ENCODE data around the gene UBL7.

Gene UBL7

DNA sequence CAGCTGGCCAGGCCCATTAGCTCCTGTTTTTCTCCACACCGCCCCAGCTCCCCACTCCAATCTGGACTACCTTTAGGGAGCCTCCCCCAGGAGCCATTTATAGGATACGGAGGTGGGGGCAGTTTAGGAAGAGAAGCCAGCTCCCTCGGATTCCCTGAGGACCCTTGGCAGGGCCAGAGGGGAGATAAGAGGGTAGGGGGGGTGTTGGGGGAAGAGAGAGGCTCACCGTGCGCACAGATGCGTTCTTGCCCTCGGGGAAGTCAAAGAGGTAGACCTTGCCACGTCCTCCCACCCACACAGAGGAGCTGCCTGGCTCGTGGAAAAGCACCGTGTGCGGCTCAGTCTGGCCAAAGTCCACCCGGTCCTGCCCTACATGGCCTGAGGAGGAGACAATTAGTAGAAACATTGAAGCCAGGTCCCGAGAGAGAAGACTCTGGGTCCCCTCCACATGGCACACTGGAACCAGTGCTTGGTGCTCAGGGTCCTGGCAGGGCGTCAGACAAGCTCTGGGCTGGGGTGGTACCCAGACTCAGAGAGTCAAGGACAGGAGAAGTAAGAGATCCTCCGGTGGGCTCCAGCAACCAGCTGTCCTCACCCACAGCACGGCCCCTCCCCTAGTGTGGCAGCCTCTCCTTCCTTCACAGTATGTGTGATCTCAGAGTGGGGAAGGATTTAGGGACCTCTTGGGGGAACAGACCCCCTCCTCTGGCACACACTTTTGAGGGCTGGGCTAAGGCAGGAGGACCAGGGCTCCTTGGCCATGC lies 42.2 kb downstream of the UBL7 start:
- H2AFZ ChIP-seq (ENCODE audit: low read depth, low read length) = no peak overlapping the region
- peaks cover 71% of the 10 kb centered on the region for H3K4me1 ChIP-seq (ENCODE audit: low read length)
- H3K27ac ChIP-seq (ENCODE audit: low read length) = 0 out of 2 replicates have a peak overlapping the region, but pooled peaks have one; percentile 6

DNA sequence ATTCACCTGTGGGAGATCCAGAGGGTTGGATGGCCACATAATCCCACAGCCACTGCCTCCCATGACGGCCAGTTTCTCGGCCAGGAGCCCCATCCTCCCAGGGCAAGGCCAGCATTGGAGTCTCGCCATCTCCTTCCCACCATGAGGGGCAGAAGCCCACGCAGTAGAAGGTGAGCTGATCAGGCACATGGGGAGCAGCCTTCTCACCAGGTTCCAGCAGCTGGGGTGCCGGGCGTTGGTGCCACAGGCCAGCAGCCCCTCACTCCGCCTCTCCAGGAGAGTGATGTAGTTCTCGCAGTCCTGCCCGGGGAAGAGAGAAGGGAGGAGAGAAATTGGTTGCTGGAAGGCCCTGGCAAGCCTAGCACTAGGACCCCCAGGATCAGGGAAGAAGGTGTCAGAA lies 43.3 kb downstream of the UBL7 start:
- Histone ChIP-seq H3K27ac (ENCODE audit: low read length) (no peak overlapping the region; the same call in 1 of the 2 replicates), H4K20me1 (ENCODE audit: insufficient read depth, low read length) (peaks cover 100% of the 10 kb centered on the region), H3K27me3 (ENCODE audit: low read depth, low read length) (no peaks in the 10 kb centered on the region), H3K79me2 (ENCODE audit: low read length) (peaks cover 100% of the 10 kb centered on the region), H3K4me1 (ENCODE audit: low read length) (peaks cover 60% of the 10 kb centered on the region), H2AFZ (ENCODE audit: low read depth, low read length) (no peak overlapping the region), H3K36me3 (replicated peaks; ENCODE audit: low read depth, low read length) (peaks cover 100% of the 10 kb centered on the region), H3K9ac (ENCODE audit: low read length) (no peak overlapping the region), H3K4me2 (ENCODE audit: low read length) (no peak overlapping the region), H3K4me3 (ENCODE audit: low read length) (no peak overlapping the region), H3K9me3 (ENCODE audit: insufficient read depth, low read length) (no peaks in the 10 kb centered on the region)
- no peak for TF ChIP-seq EZH2phosphoT487 (IDR thresholded peaks at IDR 0.05; ENCODE audit: low read depth)
- TF ChIP-seq, protein P1, sequence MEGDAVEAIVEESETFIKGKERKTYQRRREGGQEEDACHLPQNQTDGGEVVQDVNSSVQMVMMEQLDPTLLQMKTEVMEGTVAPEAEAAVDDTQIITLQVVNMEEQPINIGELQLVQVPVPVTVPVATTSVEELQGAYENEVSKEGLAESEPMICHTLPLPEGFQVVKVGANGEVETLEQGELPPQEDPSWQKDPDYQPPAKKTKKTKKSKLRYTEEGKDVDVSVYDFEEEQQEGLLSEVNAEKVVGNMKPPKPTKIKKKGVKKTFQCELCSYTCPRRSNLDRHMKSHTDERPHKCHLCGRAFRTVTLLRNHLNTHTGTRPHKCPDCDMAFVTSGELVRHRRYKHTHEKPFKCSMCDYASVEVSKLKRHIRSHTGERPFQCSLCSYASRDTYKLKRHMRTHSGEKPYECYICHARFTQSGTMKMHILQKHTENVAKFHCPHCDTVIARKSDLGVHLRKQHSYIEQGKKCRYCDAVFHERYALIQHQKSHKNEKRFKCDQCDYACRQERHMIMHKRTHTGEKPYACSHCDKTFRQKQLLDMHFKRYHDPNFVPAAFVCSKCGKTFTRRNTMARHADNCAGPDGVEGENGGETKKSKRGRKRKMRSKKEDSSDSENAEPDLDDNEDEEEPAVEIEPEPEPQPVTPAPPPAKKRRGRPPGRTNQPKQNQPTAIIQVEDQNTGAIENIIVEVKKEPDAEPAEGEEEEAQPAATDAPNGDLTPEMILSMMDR (IDR thresholded peaks at IDR 0.05; ENCODE audit: low read depth, low read length) = no peak

More for the DNA sequence above, 42.2 kb downstream of the UBL7 start:
- Histone ChIP-seq H3K36me3 (replicated peaks; ENCODE audit: low read depth, low read length) (peaks cover 100% of the 10 kb centered on the region), H3K79me2 (ENCODE audit: low read length) (peaks cover 100% of the 10 kb centered on the region), H3K4me3 (ENCODE audit: low read length) (no peak overlapping the region), H3K9ac (ENCODE audit: low read length) (no peak overlapping the region), H4K20me1 (ENCODE audit: insufficient read depth, low read length) (peaks cover 100% of the 10 kb centered on the region), H3K9me3 (ENCODE audit: insufficient read depth, low read length) (no peaks in the 10 kb centered on the region), H3K4me2 (ENCODE audit: low read length) (no peak overlapping the region), H3K27me3 (ENCODE audit: low read depth, low read length) (no peaks in the 10 kb centered on the region)
- TF ChIP-seq, protein P1 (IDR thresholded peaks at IDR 0.05; ENCODE audit: low read depth, low read length) = no peak
- TF ChIP-seq EZH2phosphoT487 (IDR thresholded peaks at IDR 0.05; ENCODE audit: low read depth) = no peak

DNA sequence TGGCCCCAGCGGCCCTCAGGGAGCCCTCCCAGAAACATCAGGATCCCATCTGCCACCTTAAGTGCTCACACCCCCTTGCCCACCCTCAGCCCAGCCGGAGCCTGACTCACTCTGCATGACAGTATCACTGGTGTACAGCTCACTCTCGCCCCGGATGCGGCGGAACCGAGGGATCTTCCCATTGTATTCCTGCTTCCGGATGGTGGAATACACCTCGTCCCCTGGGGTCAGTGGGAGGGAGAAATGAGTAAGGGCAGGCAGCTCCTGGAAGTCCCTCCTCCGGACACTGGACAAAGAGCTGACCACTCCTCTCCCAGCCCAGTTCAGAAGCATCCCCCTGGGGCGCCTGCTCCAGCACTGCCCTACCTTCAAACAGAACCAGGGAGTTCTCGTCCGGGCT lies 43.7 kb downstream of the UBL7 start:
- Histone ChIP-seq H3K27ac (ENCODE audit: low read length) (no peak overlapping the region; the same call in 1 of the 2 replicates), H3K27me3 (ENCODE audit: low read depth, low read length) (no peaks in the 10 kb centered on the region), H3K4me2 (ENCODE audit: low read length) (no peak overlapping the region), H3K4me3 (ENCODE audit: low read length) (no peak overlapping the region), H3K4me1 (ENCODE audit: low read length) (peaks cover 56% of the 10 kb centered on the region), H3K9me3 (ENCODE audit: insufficient read depth, low read length) (no peaks in the 10 kb centered on the region), H3K9ac (ENCODE audit: low read length) (no peak overlapping the region), H4K20me1 (ENCODE audit: insufficient read depth, low read length) (peaks cover 100% of the 10 kb centered on the region), H2AFZ (ENCODE audit: low read depth, low read length) (no peak overlapping the region), H3K36me3 (replicated peaks; ENCODE audit: low read depth, low read length) (peaks cover 96% of the 10 kb centered on the region), H3K79me2 (ENCODE audit: low read length) (peaks cover 96% of the 10 kb centered on the region)
- TF ChIP-seq, protein P1 (IDR thresholded peaks at IDR 0.05; ENCODE audit: low read depth, low read length) = no peak
- no peak for TF ChIP-seq EZH2phosphoT487 (IDR thresholded peaks at IDR 0.05; ENCODE audit: low read depth)

DNA sequence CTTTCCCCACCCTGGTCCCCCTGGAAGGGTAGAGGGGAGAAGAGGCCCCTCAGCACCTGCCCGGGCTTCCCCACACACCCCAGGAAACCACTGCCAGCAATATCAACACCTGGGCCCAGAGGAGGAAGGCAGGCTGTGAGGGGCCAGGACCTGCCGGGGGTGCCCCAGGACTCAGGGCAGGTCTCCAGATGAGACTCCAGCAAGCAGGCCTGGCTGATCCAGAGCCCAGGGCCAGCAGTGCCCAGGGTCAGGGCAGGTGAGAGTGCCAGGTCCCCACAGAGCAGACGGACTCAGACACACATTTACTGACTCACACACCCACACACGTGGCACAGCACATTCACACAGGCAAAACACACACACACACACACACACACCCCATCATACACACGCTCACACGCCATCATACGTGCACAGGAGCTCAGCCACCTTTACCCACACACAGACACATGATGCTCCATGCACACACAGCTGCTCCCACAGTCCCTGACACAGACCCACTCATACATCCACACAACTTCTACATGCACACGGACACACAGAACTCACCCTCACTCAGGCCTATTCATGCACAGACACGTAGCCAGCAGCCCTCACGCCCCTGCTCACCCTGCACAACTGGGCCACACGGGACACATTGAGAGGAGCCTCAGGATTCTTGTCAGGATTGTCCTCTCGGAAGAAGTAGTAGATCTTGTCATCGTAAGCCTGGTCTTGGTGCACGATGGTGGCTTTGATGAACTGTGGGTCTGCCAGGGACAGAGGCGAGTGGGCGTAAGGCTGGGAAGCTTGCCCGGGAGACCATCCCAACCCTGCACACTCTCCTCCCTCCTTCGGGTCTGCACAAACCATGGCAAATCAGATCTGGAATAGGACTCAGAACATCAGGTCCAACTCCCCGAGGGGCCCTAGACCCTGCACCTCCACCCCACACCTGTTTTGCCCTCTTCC lies 44.7 kb downstream of the UBL7 start:
- Histone ChIP-seq H3K4me2 (ENCODE audit: low read length) (no peak overlapping the region), H2AFZ (ENCODE audit: low read depth, low read length) (no peak overlapping the region), H3K9ac (ENCODE audit: low read length) (no peak overlapping the region), H3K27ac (ENCODE audit: low read length) (peak overlapping the region; percentile 31), H3K79me2 (ENCODE audit: low read length) (peaks cover 96% of the 10 kb centered on the region), H4K20me1 (ENCODE audit: insufficient read depth, low read length) (peaks cover 100% of the 10 kb centered on the region), H3K4me3 (ENCODE audit: low read length) (no peak overlapping the region), H3K9me3 (ENCODE audit: insufficient read depth, low read length) (no peaks in the 10 kb centered on the region), H3K36me3 (replicated peaks; ENCODE audit: low read depth, low read length) (peaks cover 96% of the 10 kb centered on the region), H3K4me1 (ENCODE audit: low read length) (peaks cover 46% of the 10 kb centered on the region), H3K27me3 (ENCODE audit: low read depth, low read length) (no peaks in the 10 kb centered on the region)
- TF ChIP-seq EZH2phosphoT487 (IDR thresholded peaks at IDR 0.05; ENCODE audit: low read depth) = no peak
- TF ChIP-seq, protein P1 (IDR thresholded peaks at IDR 0.05; ENCODE audit: low read depth, low read length) = no peak
